HG02852 (cell line): ENCODE measurements around the gene FOXB1.

ENCODE experiments used
- ATAC-seq: cut with Tn5 transposase; IDR thresholded peaks from one replicate; pipeline ENCODE4 v1.9.1; 2021; ENCODE audit warnings: mild to moderate bottlenecking, moderate library complexity; ENCODE audit not compliant: unreplicated experiment

FOXB1 gene

DNA sequence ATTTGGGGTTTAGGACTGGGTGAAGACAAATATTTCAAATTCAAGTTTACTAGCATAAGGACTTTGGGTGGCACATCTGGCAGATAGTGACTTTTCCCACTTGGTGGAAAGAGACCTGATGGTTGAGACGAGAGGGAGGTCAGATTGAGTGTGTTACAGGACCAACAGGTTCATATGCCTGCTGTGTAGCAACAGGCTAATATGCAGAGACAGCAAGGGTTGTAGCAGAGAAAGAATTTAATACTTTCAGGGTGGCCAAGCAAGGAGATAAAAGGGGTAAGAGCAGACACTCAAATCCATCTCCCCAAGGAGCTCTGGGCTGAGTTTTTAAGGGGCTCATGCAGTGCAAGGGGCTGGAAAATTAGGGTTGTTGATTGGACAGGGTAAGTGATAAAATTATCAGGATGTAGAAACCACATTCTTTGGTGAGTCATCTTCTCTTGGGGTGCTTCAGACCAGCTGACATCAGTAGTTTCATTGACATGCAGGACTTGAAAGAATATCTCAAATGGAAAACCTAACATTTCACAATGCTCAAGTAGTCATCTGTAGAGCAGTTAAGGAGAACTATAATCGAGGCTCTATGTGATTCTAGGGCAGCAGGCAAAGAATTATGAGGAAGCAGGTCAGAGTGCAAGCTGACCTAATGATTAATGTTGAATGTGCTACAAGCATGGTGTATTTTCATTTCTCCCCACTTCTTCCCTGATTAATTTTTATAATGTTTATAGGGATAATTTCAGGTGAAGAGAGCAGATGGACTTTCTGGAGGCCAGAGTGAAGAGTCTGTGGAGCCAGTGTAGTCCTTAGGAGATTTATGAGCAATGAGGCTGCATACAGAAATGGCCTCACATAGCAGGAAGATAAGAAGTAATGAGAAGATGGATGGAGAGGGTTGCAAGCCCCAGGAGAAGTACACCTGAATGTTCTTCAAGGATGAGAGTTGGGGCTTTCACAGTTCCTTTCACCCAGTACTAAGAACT is 13.7 kb downstream of the FOXB1 start:
- ATAC-seq = no peak

DNA sequence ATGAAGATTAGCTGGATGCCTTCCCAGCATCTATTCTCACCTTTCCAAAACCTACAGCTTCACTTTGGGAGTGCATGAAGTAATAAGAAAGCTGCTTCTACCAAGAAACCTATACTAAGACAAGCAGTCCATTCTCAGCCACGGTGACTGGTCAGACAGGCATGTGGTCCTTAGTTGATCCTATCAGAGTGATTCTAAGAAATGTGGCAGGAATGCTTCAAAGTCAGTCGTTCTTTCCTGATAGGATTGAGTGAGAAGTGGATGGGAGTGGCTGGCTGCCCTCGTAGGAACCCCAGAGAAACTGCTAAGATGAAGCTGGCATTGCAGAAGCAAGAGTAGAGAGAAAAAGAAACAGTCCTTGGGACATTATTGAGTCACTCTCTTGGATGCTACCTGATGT is 16.6 kb downstream of the FOXB1 start:
- no peak for ATAC-seq

DNA sequence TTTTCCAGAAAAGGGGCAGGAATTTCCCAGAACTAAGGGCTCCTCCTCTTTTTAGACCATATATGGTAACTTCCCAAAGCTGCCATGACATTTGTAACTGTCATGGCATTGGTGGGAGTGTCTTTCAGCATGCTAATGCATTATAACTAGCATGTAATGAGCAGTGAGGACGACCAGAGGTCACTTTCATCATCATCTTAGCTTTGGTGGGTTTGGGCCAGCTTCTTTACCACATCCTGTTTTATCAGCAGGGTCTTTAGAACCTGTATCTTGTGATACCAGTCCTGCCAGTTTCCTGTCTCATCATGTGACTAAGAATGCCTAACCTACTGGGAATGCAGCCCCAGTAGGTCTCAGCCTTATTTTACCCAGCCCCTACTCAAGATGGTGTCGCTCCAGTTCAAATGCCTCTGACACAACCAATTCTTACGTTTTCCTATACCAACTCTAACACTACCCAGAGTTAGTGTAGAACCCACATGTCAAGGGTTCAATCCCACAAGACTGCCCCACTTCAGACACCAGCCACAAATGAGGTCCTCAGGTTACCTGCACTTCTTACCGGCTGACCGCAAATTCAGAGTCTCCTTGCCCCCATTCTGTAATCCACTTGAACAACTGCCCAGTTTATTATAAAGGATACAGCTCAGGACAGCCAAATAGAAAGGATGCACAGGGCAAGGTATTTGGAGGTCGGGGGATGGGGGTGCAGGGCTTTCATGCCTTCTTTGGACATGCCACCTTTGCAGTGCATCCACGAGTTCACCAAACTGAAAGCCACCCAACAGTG is 17.7 kb downstream of the FOXB1 start:
- ATAC-seq = no peak

DNA sequence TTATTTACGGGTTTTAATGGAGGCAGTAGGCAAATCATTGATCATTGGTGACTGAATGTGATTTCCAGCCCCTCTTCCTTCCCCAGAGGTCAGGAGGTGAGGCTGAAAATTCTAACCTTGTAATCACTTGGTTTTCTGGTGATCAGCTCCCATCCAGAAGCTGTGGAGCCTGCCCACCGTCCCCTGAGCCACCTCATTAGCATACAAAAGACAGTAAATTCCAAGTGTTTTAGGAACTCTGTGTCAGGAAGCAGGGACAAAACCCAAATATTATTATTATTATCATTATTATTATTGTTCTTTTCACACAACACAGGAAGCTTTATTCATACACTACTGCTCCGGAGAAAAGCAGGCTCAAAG is 18.2 kb downstream of the FOXB1 start:
- ATAC-seq = no peak

DNA sequence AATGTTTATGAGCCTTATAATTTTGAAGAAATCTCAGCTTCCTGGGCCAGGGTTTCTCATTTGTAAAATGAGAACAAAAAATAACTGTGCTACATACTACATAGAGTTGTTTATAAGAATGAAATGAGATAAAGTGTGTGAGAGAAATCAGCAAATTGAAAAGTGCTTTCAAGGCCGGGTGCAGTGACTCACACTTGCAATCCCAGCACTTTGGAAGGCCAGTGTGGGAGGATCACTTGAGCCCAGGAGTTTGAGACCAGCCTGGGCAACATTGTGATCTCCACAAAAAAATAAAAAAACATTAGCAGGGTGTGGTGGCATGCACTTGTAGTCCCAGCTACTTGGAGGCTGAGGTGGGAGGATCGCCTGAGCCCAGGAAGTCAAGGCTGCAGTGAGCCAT is 22.4 kb downstream of the FOXB1 start:
- no peak for ATAC-seq

DNA sequence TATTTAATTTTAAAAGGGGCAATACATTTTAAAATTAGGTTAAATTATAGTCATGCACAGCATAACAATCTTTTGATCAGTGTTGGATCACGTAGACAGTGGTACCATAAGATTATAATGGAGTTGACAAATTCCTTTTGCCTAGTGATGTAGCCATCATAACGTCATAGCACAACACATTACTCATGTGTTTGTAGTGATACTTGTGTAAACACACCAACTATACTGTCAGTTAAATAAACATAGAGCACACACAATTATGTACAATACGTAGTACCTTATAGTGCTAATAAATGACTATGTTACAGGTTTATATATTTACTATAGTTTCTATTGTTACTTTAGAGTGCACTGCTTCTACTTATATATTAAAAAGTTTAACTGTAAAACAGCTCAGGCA is 31.2 kb downstream of the FOXB1 start:
- no peak for ATAC-seq

DNA sequence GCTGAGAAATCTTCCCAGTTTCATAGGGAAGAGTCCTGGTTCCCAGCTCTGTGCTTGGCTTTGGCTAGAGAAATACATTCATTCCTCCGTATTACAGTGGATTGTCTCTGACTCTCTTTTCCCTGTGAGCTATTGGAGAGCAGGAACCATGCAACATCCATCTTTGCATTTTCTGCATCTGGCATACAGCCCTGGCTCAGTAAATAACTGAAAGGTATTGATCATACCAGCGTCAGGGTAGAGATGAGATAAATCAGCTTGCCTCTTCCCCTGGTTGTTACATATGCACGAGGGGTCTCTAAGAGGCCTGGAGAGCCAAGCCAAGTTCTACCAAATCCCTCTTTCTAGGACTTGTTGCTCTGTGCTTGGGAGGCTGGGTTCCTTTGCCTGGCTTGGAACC is 35.2 kb downstream of the FOXB1 start:
- ATAC-seq = no peak

DNA sequence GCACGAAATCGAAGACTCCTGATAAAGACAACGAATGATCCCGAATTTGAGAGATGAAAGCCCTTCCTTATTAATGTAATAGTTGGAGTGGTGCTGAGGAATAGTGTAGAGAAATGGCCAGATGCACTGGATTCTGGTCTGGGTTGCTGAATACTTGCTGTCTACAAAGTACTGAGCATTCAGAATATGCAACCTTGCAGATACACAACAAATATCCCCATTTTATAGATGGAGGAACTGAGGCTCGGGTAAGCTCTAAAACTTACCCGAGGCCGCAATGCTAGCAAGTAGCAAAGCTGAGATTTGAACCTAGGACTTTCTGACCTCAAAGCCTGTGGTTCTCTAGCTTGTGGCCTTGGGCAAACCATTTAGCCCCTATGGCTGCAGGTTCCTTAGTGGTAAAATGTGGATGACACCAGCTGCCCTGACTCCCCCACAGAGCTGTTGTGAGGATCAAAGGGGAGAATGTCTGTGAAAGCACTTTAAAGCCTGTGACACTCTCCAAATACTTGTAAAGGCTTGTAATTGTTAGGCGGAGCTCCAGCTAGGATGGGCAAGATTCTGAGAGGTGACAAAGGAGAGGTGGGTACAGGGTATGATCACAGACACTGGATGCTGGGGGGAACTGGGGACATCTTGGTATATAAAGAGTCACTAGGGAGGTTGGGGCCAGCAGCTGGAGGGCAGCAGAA is 39.8 kb downstream of the FOXB1 start:
- no peak for ATAC-seq

DNA sequence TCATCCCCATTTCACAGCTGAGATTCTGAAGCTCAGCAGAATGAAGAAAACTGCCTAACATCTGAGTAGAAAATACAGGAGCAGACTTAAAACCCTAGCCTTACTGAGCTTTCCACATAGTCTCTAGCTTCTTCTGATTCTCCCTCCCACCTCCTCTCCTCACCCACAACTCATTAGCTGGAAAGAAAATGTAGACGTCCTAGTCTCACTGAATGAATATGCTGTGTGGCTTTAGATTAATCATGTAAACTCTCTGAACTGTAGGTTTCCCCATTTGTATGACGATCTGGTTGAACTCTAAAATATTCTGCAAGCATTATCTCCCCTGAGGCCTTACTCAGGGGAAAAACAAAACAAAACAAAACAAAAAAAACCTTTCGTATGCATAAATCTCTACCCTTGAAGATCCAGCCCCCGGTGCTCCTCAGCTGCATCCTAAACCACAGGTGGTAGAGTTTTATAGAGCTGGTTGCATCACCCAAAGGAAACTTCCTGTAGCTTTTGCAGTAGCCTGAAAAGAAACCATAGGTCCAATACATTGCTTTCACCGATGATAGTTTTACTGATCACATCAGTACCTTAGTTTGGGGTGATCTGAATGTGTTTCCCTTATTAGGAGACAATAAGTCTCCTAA is 40.6 kb downstream of the FOXB1 start:
- ATAC-seq = no peak

DNA sequence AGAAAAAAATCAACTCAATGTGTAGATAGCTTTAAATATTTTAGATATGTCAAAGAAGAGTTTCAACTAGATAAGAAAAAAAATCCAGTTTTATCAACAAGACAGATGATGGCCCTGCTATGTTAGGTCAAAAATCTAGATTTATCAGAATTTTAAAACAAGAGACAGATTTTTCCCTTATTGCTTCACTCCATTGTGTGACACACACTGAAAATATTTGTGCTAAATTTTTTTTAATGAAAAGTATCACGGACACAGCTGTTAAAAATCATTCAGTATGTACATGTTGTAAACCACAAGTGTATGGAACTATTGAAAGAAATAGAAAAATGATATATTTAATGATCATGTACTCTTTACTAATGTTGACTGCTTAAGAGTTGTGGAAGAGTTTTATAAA is 43.6 kb downstream of the FOXB1 start:
- no peak for ATAC-seq

DNA sequence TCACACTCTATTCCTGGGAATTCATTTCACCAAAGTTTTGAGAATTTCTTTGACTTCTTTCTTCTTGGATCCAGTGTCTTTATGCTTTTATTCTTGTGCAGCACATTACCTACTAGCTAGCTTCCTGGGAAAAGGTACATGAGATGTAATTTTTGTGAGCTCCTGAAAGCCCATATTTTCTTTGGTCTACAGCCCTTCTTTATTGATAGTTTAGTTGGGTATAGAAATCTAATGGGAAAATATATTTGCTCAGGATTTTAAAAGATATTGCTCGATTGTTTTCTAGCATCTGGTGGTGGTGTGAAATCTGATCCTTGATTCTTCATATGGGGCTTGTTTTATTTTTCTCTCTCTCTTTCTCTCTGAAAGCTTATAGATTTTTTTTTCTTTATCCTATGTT is 45.8 kb downstream of the FOXB1 start:
- no peak for ATAC-seq

DNA sequence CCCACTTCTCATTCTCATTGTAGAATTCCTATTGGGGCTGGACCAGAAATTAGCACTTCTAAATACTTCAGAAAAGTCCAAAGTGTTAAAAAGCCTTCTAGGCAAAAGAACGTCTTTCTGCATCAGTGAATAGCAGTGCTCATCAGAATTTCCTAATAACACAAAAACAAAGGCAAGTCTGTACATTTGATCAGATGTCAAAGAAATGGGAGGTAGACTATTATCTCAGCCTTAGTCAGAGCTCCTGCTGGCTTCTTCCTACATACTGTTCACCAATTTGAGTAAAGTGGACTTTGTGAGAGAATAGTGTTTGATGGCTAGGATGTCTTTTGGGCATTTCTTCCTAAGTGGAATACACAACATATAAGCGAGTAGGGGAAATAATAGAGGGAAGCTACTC is 48.7 kb downstream of the FOXB1 start:
- ATAC-seq = no peak

DNA sequence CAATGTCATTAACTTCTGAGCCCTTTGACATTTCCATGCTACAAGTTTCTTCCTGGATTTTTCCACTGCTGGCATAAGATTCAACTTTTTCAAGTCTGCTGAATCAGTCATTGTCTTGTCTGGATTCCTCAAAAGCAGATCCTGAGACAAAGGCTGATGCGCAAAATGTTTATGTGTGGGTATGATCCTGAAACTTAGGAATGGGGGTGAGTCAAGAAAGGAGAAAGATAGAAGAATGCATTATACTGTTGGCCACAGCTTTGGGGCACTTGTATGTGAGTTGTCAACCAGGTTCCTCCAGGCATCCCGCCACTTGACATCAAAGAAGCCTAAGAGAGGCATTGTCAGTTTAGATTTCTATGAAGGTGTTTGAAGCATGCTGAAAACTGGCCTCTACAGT is 50.4 kb downstream of the FOXB1 start:
- no peak for ATAC-seq
